Keratinocyte (primary cell): ENCODE measurements around the gene UPK1B. TPM values are rescaled to one million over a fixed set of nuclear protein-coding genes. Genes with fewer than 3 reads are reported as not detected.

Source experiments
- DNase-seq: peaks from one replicate; pipeline ENCODE4 v3.0.0-alpha.2; 2011; ENCODE audit warnings: low read depth, missing footprints, low spot score
- FAIRE-seq: peaks from 2 replicates; lab custom pipeline; 2011; peaks lifted over from hg19 to GRCh38; lab: Jason Lieb, UNC
- H2AFZ ChIP-seq: 2 replicates; pipeline ENCODE4 v1.6.0; 2012; ENCODE audit warnings: low read length, control low read depth, inconsistent platforms; ENCODE audit not compliant: control insufficient read depth
- H3K27ac ChIP-seq: 2 replicates; pipeline ENCODE4 v1.5.1; 2011; ENCODE audit warnings: low read length; ENCODE audit not compliant: control insufficient read depth, insufficient read depth
- H3K27me3 ChIP-seq: 3 replicates; pipeline ENCODE4 v1.6.0; 2011; ENCODE audit warnings: low read length; ENCODE audit not compliant: control insufficient read depth, insufficient read depth; ENCODE audit errors: extremely low read depth
- H3K36me3 ChIP-seq, 2 experiments: 2 replicates in 1 of 2; 3 replicates in 1 of 2; pipeline ENCODE4 v1.5.1; 2011; ENCODE audit warnings: low read length in 2 of 2, mild to moderate bottlenecking in 1 of 2; ENCODE audit not compliant: control insufficient read depth in 2 of 2, insufficient read depth in 2 of 2; ENCODE audit errors: extremely low read depth in 1 of 2
- H3K4me1 ChIP-seq: 3 replicates; pipeline ENCODE4 v1.5.1; 2011; ENCODE audit warnings: low read length; ENCODE audit not compliant: control insufficient read depth, insufficient read depth; ENCODE audit errors: extremely low read depth
- H3K4me2 ChIP-seq: 3 replicates; pipeline ENCODE4 v1.6.0; 2011; ENCODE audit warnings: low read depth, low read length; ENCODE audit not compliant: control insufficient read depth, insufficient read depth; ENCODE audit errors: extremely low read depth
- H3K4me3 ChIP-seq, 3 experiments: fragments of 200-600 bp in 1 of 3; sonication (generic) in 1 of 3; 2 replicates in 2 of 3; 3 replicates in 1 of 3; pipeline ENCODE4 v1.5.1; 2011 to 2016; ENCODE audit warnings: low read length in 3 of 3, mild to moderate bottlenecking in 3 of 3, control low read depth in 2 of 3, inconsistent platforms in 1 of 3, low read depth in 1 of 3, mixed read lengths in 1 of 3, mixed run types in 1 of 3, moderate library complexity in 1 of 3; ENCODE audit not compliant: control insufficient read depth in 2 of 3, insufficient read depth in 2 of 3; ENCODE audit errors: extremely low read depth in 1 of 3
- H3K79me2 ChIP-seq: 2 replicates; pipeline ENCODE4 v1.6.0; 2012; ENCODE audit warnings: low read length; ENCODE audit not compliant: control insufficient read depth, insufficient read depth
- H3K9ac ChIP-seq: 3 replicates; pipeline ENCODE4 v1.6.0; 2011; ENCODE audit warnings: low read length; ENCODE audit not compliant: control insufficient read depth, insufficient read depth; ENCODE audit errors: extremely low read depth
- H3K9me1 ChIP-seq: 3 replicates; pipeline ENCODE4 v1.6.0; 2011; ENCODE audit warnings: low read length; ENCODE audit not compliant: control insufficient read depth, insufficient read depth; ENCODE audit errors: extremely low read depth
- H3K9me3 ChIP-seq: 2 replicates; pipeline ENCODE4 v1.5.1; 2012; ENCODE audit warnings: low read depth, low read length; ENCODE audit not compliant: control insufficient read depth
- H4K20me1 ChIP-seq: 3 replicates; pipeline ENCODE4 v1.6.0; 2011; ENCODE audit warnings: low read length; ENCODE audit not compliant: control insufficient read depth, insufficient read depth; ENCODE audit errors: extremely low read depth
- CTCF ChIP-seq, 3 experiments: IDR thresholded peaks in 1 of 3; conservative IDR thresholded peaks in 1 of 3; optimal IDR thresholded peaks in 1 of 3; 2 replicates in 2 of 3; 3 replicates in 1 of 3; pipeline versions ENCODE3 to v1.5.1; 2011; ENCODE audit warnings: low read length in 3 of 3, mild to moderate bottlenecking in 3 of 3, moderate library complexity in 2 of 3, control low read depth in 1 of 3, inconsistent platforms in 1 of 3; ENCODE audit not compliant: insufficient read depth in 2 of 3; ENCODE audit errors: extremely low read depth in 1 of 3
- EZH2 ChIP-seq: IDR thresholded peaks from one replicate; pipeline ENCODE4 v1.6.1; 2012; ENCODE audit warnings: inconsistent platforms, mild to moderate bottlenecking, low read length, moderate library complexity
- dilution Hi-C: fragments of 300-500 bp; cut with MboI; formaldehyde crosslinking; loops from one replicate; pipeline ENCODE4 v1.7.0; 2020; ENCODE audit warnings: low sequenced_read_pairs; ENCODE audit not compliant: extremely low pct_ligation_motif_present
- polyA plus RNA-seq, 5 experiments: library from polyadenylated mRNA; depleted of rRNA in 3 of 5; stranded (reverse) in 3 of 5; stranded (forward) in 1 of 5; unstranded in 1 of 5; fragments of >200 nt; gene quantifications; 1 replicate in 1 of 5; 2 replicates in 3 of 5; 3 replicates in 1 of 5; pipeline versions ENCODE4 v1.2.1 to v1.2.3, GENCODE V29; 2011 to 2012; ENCODE audit warnings: missing spikeins in 2 of 5, low read depth in 1 of 5, low replicate concordance in 1 of 5

Gene UPK1B
- polyA plus RNA-seq, 1 donor (not counting 4 experiments of a cell fraction or from before 2014, with no cell fraction given), result 54.6 TPM

DNA sequence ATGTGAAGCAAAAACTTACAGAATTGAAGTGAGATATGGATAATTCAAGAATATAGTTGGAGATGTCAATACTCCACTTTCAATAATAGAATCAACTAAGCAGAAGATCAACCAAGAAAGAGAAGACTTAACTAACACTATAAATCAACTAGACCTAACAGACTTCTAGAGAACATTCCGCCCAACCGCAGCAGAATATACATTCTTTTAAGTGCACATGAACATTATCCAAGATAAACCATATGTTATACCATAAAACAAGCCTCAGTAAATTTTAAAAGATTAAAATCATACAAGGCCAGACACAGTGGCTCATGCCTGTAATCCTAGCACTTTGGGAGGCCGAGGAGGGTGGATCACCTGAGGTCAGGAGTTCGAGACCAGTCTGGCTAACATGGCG is 32.9 kb upstream of the UPK1B start:
- Histone ChIP-seq H2AFZ (no peak overlapping the region), H4K20me1 (no peaks in the 10 kb centered on the region), H3K4me3 (no peak overlapping the region), H3K9ac (no peak overlapping the region), H3K79me2 (no peaks in the 10 kb centered on the region), H3K36me3 (no peaks in the 10 kb centered on the region), H3K27ac (no peak overlapping the region), H3K4me1 (no peaks in the 10 kb centered on the region), H3K4me2 (no peak overlapping the region), H3K9me3 (no peaks in the 10 kb centered on the region), H3K27me3 (no peaks in the 10 kb centered on the region), H3K9me1 (no peaks in the 10 kb centered on the region)
- FAIRE-seq (no peak), DNase-seq (no peak)
- dilution Hi-C loops, result no loop called here
- TF ChIP-seq CTCF (optimal IDR thresholded peaks at IDR 0.05 in 1 of 3, IDR thresholded peaks at IDR 0.05 in 1 of 3, conservative IDR thresholded peaks at IDR 0.05 in 1 of 3; ENCODE audit: extremely low read depth in 1 of 3, insufficient read depth in 2 of 3, low read length in 3 of 3) (no peak), EZH2 (no peak)

- Histone ChIP-seq H3K9me1 (no peaks in the 10 kb centered on the region), H3K4me2 (no peak overlapping the region), H3K79me2 (no peaks in the 10 kb centered on the region), H3K9me3 (no peaks in the 10 kb centered on the region), H3K27me3 (no peaks in the 10 kb centered on the region), H3K36me3 (no peaks in the 10 kb centered on the region), H4K20me1 (no peaks in the 10 kb centered on the region), H3K9ac (no peak overlapping the region), H3K4me1 (no peaks in the 10 kb centered on the region), H3K4me3 (no peak overlapping the region), H3K27ac (no peak overlapping the region), H2AFZ (no peak overlapping the region)
- FAIRE-seq (no peak), DNase-seq (no peak)
- dilution Hi-C loops, result no loop called here
- TF ChIP-seq EZH2 (no peak), CTCF (optimal IDR thresholded peaks at IDR 0.05 in 1 of 3, IDR thresholded peaks at IDR 0.05 in 1 of 3, conservative IDR thresholded peaks at IDR 0.05 in 1 of 3; ENCODE audit: extremely low read depth in 1 of 3, insufficient read depth in 2 of 3, low read length in 3 of 3) (no peak)
Measured at GRCh38 chr3:119145128-119145499, 28.3 kb upstream of the UPK1B start.
